Measurements from ENCODE around the gene VSIG8. TPM values are rescaled to one million over a fixed set of nuclear protein-coding genes. Genes with fewer than 3 reads are reported as not detected.

Gene VSIG8
- not detected for polyA plus RNA-seq (2013, experiment 1 of 2)
- not detected for polyA plus RNA-seq (2013, experiment 2 of 2)

GRCh38 chr1:159862557-159862956 lies at the start of gene VSIG8:
Gene VSIG8 (minus strand): TSS chr1:159862657. CDS start chr1:159862521, 136 bp downstream.
- WGBS: 85% methylated on average over 3 of the region's 4 CpGs
- H2BK15ac ChIP-seq (ENCODE audit: low read depth, poor library complexity, severe bottlenecking): no peak within 1 kb of the TSS
- no peak within 1 kb of the TSS for H2BK12ac ChIP-seq (ENCODE audit: low read length in 2 of 2)
- H3K4ac ChIP-seq (ENCODE audit: low read depth in 1 of 2, low read length in 2 of 2): no peak within 1 kb of the TSS
- no peak within 1 kb of the TSS for H3K23ac ChIP-seq (ENCODE audit: low read length in 2 of 2)
- H3K18ac ChIP-seq (ENCODE audit: low read depth in 1 of 2, low read length in 2 of 2): no peak within 1 kb of the TSS
- no peak within 1 kb of the TSS for H3K4me2 ChIP-seq (ENCODE audit: low read length, poor library complexity, severe bottlenecking)
- peaks cover 0 to 10% of the 10 kb centered on the region in 2 experiments for H3K36me3 ChIP-seq (ENCODE audit: control insufficient read depth in 1 of 2, insufficient read depth in 2 of 2, low read depth in 1 of 2, low read length in 2 of 2)
- H3K79me1 ChIP-seq (replicated peaks; ENCODE audit: low read length, poor library complexity, severe bottlenecking): no peaks in the 10 kb centered on the region
- H2BK120ac ChIP-seq (ENCODE audit: low read depth, low read length): no peak within 1 kb of the TSS
- H3K27me3 ChIP-seq (ENCODE audit: control insufficient read depth in 1 of 2, insufficient read depth in 1 of 2, low read length in 2 of 2): no peaks in the 10 kb centered on the region
- no peak for DNase-seq
- H2BK5ac ChIP-seq (ENCODE audit: low read depth, low read length, poor library complexity, severe bottlenecking): no peak within 1 kb of the TSS
- no peak within 1 kb of the TSS for H2AK5ac ChIP-seq (ENCODE audit: low read length, severe bottlenecking)
- no peak within 1 kb of the TSS for H4K91ac ChIP-seq (ENCODE audit: low read length)
- H3K27ac ChIP-seq (ENCODE audit: low read length, poor library complexity, severe bottlenecking): no peak within 1 kb of the TSS
- H3K14ac ChIP-seq (ENCODE audit: low read length in 2 of 2): no peak within 1 kb of the TSS
- H3K9me3 ChIP-seq (ENCODE audit: control insufficient read depth, low read length): no peaks in the 10 kb centered on the region
- no peak within 1 kb of the TSS for H3K9ac ChIP-seq (ENCODE audit: low read length)
- no peak within 1 kb of the TSS for H4K8ac ChIP-seq (ENCODE audit: low read length)
- no peak within 1 kb of the TSS for H3K4me3 ChIP-seq (ENCODE audit: insufficient read depth in 1 of 2, low read depth in 1 of 2, low read length in 2 of 2)
- H2AFZ ChIP-seq (ENCODE audit: low read depth, low read length): no peak within 1 kb of the TSS
- H3K4me1 ChIP-seq (ENCODE audit: control insufficient read depth, insufficient read depth, low read depth, low read length): peaks cover 11% of the 10 kb centered on the region

- Histone ChIP-seq H2BK5ac (ENCODE audit: low read depth, low read length, poor library complexity, severe bottlenecking) (no peak overlapping the region), H3K18ac (ENCODE audit: low read depth in 1 of 2, low read length in 2 of 2) (peak overlapping the region; percentile 52 to 87), H3K36me3 (ENCODE audit: control insufficient read depth in 1 of 2, insufficient read depth in 2 of 2, low read depth in 1 of 2, low read length in 2 of 2) (peaks cover under 1 to 4% of the 10 kb centered on the region in 2 experiments), H3K4me2 (ENCODE audit: low read length, poor library complexity, severe bottlenecking) (no peak overlapping the region), H3K9ac (ENCODE audit: low read length) (no peak overlapping the region), H2BK120ac (ENCODE audit: low read depth, low read length) (peak overlapping the region; percentile 11), H3K79me1 (replicated peaks; ENCODE audit: low read length, poor library complexity, severe bottlenecking) (no peaks in the 10 kb centered on the region), H3K4ac (ENCODE audit: low read depth in 1 of 2, low read length in 2 of 2) (peak overlapping the region; percentile 42 to 79), H2BK15ac (ENCODE audit: low read depth, poor library complexity, severe bottlenecking) (no peak overlapping the region), H3K23ac (ENCODE audit: low read length in 2 of 2) (no peak overlapping the region), H2BK12ac (ENCODE audit: low read length in 2 of 2) (peak overlapping the region; percentile 26 to 51), H3K14ac (ENCODE audit: low read length in 2 of 2) (no peak overlapping the region), H2AK5ac (ENCODE audit: low read length, severe bottlenecking) (peak overlapping the region; percentile 79), H2AFZ (ENCODE audit: low read depth, low read length) (no peak overlapping the region), H3K4me3 (ENCODE audit: insufficient read depth in 1 of 2, low read depth in 1 of 2, low read length in 2 of 2) (no peak overlapping the region), H3K27ac (ENCODE audit: low read length, poor library complexity, severe bottlenecking) (no peak overlapping the region), H3K4me1 (ENCODE audit: control insufficient read depth, insufficient read depth, low read depth, low read length) (peaks cover 31% of the 10 kb centered on the region), H4K8ac (ENCODE audit: low read length) (no peak overlapping the region), H3K9me3 (ENCODE audit: control insufficient read depth, low read length) (no peaks in the 10 kb centered on the region), H3K27me3 (ENCODE audit: control insufficient read depth in 1 of 2, insufficient read depth in 1 of 2, low read length in 2 of 2) (no peaks in the 10 kb centered on the region), H4K91ac (ENCODE audit: low read length) (peak overlapping the region; percentile 40)
- 78% methylated on average over 6 of the region's 6 CpGs for WGBS
- peak; percentile 29 for DNase-seq
Measured at GRCh38 chr1:159911326-159912070, 49.0 kb upstream of the VSIG8 start.

- peaks cover 6% of the 10 kb centered on the region for H3K9me3 ChIP-seq (ENCODE audit: control insufficient read depth, low read length)
- H2AK5ac ChIP-seq (ENCODE audit: low read length, severe bottlenecking): no peak overlapping the region
- H3K27me3 ChIP-seq (ENCODE audit: control insufficient read depth in 1 of 2, insufficient read depth in 1 of 2, low read length in 2 of 2): no peaks in the 10 kb centered on the region
- peak overlapping the region; percentile 93 for H2BK120ac ChIP-seq (ENCODE audit: low read depth, low read length)
- H3K4me3 ChIP-seq (ENCODE audit: insufficient read depth in 1 of 2, low read depth in 1 of 2, low read length in 2 of 2): no peak overlapping the region
- peak overlapping the region; percentile 46 to 96 for H3K18ac ChIP-seq (ENCODE audit: low read depth in 1 of 2, low read length in 2 of 2)
- no peak overlapping the region for H3K4me2 ChIP-seq (ENCODE audit: low read length, poor library complexity, severe bottlenecking)
- H3K9ac ChIP-seq (ENCODE audit: low read length): no peak overlapping the region
- peak overlapping the region; percentile 66 for H4K91ac ChIP-seq (ENCODE audit: low read length)
- H4K8ac ChIP-seq (ENCODE audit: low read length): peak overlapping the region; percentile 85
- peak overlapping the region in 1 of 2 experiments; percentile 80 for H3K14ac ChIP-seq (ENCODE audit: low read length in 2 of 2)
- no peak for DNase-seq
- H2AFZ ChIP-seq (ENCODE audit: low read depth, low read length): no peak overlapping the region
- peaks cover 20% of the 10 kb centered on the region for H3K4me1 ChIP-seq (ENCODE audit: control insufficient read depth, insufficient read depth, low read depth, low read length)
- 94% methylated on average over 8 of the region's 9 CpGs for WGBS
- H3K27ac ChIP-seq (ENCODE audit: low read length, poor library complexity, severe bottlenecking): no peak overlapping the region
- no peak overlapping the region for H2BK5ac ChIP-seq (ENCODE audit: low read depth, low read length, poor library complexity, severe bottlenecking)
- H3K36me3 ChIP-seq (ENCODE audit: control insufficient read depth in 1 of 2, insufficient read depth in 2 of 2, low read depth in 1 of 2, low read length in 2 of 2): no peaks in the 10 kb centered on the region
- H2BK15ac ChIP-seq (ENCODE audit: low read depth, poor library complexity, severe bottlenecking): peak overlapping the region; percentile 75
- H3K23ac ChIP-seq (ENCODE audit: low read length in 2 of 2): no peak overlapping the region
- H3K4ac ChIP-seq (ENCODE audit: low read depth in 1 of 2, low read length in 2 of 2): peak overlapping the region in 1 of 2 experiments; percentile 70
- peak overlapping the region; percentile 69 to 98 for H2BK12ac ChIP-seq (ENCODE audit: low read length in 2 of 2)
- H3K79me1 ChIP-seq (replicated peaks; ENCODE audit: low read length, poor library complexity, severe bottlenecking): no peaks in the 10 kb centered on the region
Measured at GRCh38 chr1:159908031-159908940, 45.8 kb upstream of the VSIG8 start.

GRCh38 chr1:159906960-159907359 lies 44.5 kb upstream of the VSIG8 start:
- Histone ChIP-seq H2BK12ac (ENCODE audit: low read length in 2 of 2) (peak overlapping the region in 1 of 2 experiments; percentile 80), H3K23ac (ENCODE audit: low read length in 2 of 2) (no peak overlapping the region), H2BK5ac (ENCODE audit: low read depth, low read length, poor library complexity, severe bottlenecking) (no peak overlapping the region), H2AK5ac (ENCODE audit: low read length, severe bottlenecking) (no peak overlapping the region), H2AFZ (ENCODE audit: low read depth, low read length) (no peak overlapping the region), H3K27ac (ENCODE audit: low read length, poor library complexity, severe bottlenecking) (no peak overlapping the region), H4K91ac (ENCODE audit: low read length) (no peak overlapping the region), H3K36me3 (ENCODE audit: control insufficient read depth in 1 of 2, insufficient read depth in 2 of 2, low read depth in 1 of 2, low read length in 2 of 2) (no peaks in the 10 kb centered on the region), H4K8ac (ENCODE audit: low read length) (no peak overlapping the region), H3K4me3 (ENCODE audit: insufficient read depth in 1 of 2, low read depth in 1 of 2, low read length in 2 of 2) (no peak overlapping the region), H3K9ac (ENCODE audit: low read length) (no peak overlapping the region), H2BK15ac (ENCODE audit: low read depth, poor library complexity, severe bottlenecking) (no peak overlapping the region), H2BK120ac (ENCODE audit: low read depth, low read length) (no peak overlapping the region), H3K18ac (ENCODE audit: low read depth in 1 of 2, low read length in 2 of 2) (no peak overlapping the region), H3K4ac (ENCODE audit: low read depth in 1 of 2, low read length in 2 of 2) (no peak overlapping the region), H3K4me2 (ENCODE audit: low read length, poor library complexity, severe bottlenecking) (no peak overlapping the region), H3K27me3 (ENCODE audit: control insufficient read depth in 1 of 2, insufficient read depth in 1 of 2, low read length in 2 of 2) (no peaks in the 10 kb centered on the region), H3K14ac (ENCODE audit: low read length in 2 of 2) (no peak overlapping the region), H3K4me1 (ENCODE audit: control insufficient read depth, insufficient read depth, low read depth, low read length) (peaks cover 16% of the 10 kb centered on the region), H3K79me1 (replicated peaks; ENCODE audit: low read length, poor library complexity, severe bottlenecking) (no peaks in the 10 kb centered on the region), H3K9me3 (ENCODE audit: control insufficient read depth, low read length) (peaks cover 7% of the 10 kb centered on the region)
- no CpG with 5 or more reads among the region's 1 CpG for WGBS
- DNase-seq: no peak
